ENCODE results near the gene USP54.

DNA sequence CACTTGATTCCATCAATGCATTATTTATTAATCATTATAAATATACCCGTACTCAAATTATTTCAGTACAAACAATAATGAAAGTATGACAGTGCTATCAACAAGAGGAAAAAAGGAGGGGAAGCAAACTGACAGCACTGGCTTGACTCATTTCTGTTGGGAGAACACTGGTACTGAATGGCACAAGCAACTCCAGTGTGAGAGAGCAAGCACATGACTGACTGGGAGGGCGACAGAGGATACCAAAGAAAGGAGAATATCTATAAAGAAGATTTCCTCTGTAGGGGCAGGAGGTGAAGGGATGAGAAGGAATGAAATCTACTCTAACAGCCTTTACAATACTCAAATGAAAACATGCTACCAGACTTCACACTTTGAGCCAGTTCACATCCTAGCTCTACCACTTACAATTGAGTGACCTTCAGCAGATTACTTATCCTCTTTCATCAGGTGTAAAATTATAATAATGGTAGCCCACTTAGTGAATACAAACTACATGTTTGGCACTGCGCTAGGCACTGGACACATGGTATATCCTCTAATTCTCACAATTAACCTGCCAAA, 1.5 kb downstream of the USP54 start:
- TF ChIP-seq ZNF211 (tag by site-specific recombination; IDR thresholded peaks at IDR 0.05; ENCODE audit: low read depth) (no peak), ZNF670 (tag by site-specific recombination; IDR thresholded peaks at IDR 0.05; ENCODE audit: low read depth) (no peak), ZNF571 (tag by site-specific recombination; IDR thresholded peaks at IDR 0.05) (no peak)
- TF ChIP-seq, protein P1, sequence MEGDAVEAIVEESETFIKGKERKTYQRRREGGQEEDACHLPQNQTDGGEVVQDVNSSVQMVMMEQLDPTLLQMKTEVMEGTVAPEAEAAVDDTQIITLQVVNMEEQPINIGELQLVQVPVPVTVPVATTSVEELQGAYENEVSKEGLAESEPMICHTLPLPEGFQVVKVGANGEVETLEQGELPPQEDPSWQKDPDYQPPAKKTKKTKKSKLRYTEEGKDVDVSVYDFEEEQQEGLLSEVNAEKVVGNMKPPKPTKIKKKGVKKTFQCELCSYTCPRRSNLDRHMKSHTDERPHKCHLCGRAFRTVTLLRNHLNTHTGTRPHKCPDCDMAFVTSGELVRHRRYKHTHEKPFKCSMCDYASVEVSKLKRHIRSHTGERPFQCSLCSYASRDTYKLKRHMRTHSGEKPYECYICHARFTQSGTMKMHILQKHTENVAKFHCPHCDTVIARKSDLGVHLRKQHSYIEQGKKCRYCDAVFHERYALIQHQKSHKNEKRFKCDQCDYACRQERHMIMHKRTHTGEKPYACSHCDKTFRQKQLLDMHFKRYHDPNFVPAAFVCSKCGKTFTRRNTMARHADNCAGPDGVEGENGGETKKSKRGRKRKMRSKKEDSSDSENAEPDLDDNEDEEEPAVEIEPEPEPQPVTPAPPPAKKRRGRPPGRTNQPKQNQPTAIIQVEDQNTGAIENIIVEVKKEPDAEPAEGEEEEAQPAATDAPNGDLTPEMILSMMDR (tag by site-specific recombination; IDR thresholded peaks at IDR 0.05): no peak

Measured in HEK293 (cell line).